Testis (tissue), 3 donors: ENCODE results near the gene GH2. TPM values are rescaled to one million over a fixed set of nuclear protein-coding genes. Genes with fewer than 3 reads are reported as not detected.
A peak's percentile ranks its signal among the peaks of the same experiment; 100 is the strongest.
"Not testable (repeated sequence)": the region's sequence is repeated elsewhere in the genome, so short reads cannot be mapped to it uniquely, and the experiment has no call there.

Experiments
- DNase-seq: peaks from one replicate; pipeline ENCODE4 v3.0.0-alpha.2; 2019
- H3K27ac ChIP-seq, 2 donors: fragments of 200-600 bp; sonication (generic); one replicate each; pipeline ENCODE4 v1.5.1; 2019
- H3K27me3 ChIP-seq: fragments of 200-600 bp; sonication (generic); one replicate; pipeline ENCODE4 v1.5.1; 2019
- H3K36me3 ChIP-seq: fragments of 200-600 bp; sonication (generic); one replicate; pipeline ENCODE4 v1.5.1; 2017; ENCODE audit warnings: low read depth; ENCODE audit errors: missing control alignments
- H3K4me1 ChIP-seq: fragments of 200-600 bp; sonication (generic); one replicate; pipeline ENCODE4 v1.5.1; 2019
- H3K4me3 ChIP-seq, 2 donors: fragments of 200-600 bp; sonication (generic); one replicate each; pipeline ENCODE4 v1.5.1; 2017 to 2019
- H3K9me3 ChIP-seq: fragments of 200-600 bp; sonication (generic); one replicate; pipeline ENCODE4 v1.5.1; 2017
- POLR2A ChIP-seq: fragments of 450-650 bp; IDR thresholded peaks from one replicate; pipeline ENCODE4 v1.6.1; 2017; ENCODE audit warnings: antibody characterized with exemption, mild to moderate bottlenecking, moderate library complexity
- WGBS, 2 donors: methylation state at CpG; one replicate each; pipeline ENCODE4 v1.1.5; 2018; 5-methylcytosine and 5-hydroxymethylcytosine counted together
- intact Hi-C: fragments of 100-400 bp; cut with DNase I; formaldehyde crosslinking; loops from one replicate; pipeline ENCODE4 v1.15.1; 2023; ENCODE audit warnings: low total_unique reads
- polyA plus RNA-seq: library from polyadenylated mRNA; stranded (reverse); fragments of 350-450 nt; fragmentation: Illumina TruSeq; extraction: RNeasy Lipid Tissue Mini Kit (QIAGEN cat#74804); gene quantifications from one replicate; pipeline ENCODE4 v1.2.3, GENCODE V29; 2014; ENCODE audit warnings: low read depth, low replicate concordance; ENCODE audit not compliant: insufficient read depth
- total RNA-seq, 2 donors: library from RNA; depleted of rRNA; stranded (reverse); fragments of >200 nt; gene quantifications; one replicate each; pipeline ENCODE4 v1.2.3, GENCODE V29; 2016
- TF ChIP-seq, protein P1 (sequence below), 3 experiments: fragments of 450-650 bp in 2 of 3; fragments of 200-600 bp in 1 of 3; sonication (generic) in 1 of 3; IDR thresholded peaks; one replicate each; pipeline ENCODE4 v1.5.1; 2016 to 2019; ENCODE audit warnings: antibody characterized with exemption in 3 of 3, mild to moderate bottlenecking in 2 of 3, moderate library complexity in 1 of 3

GH2 gene
- total and polyA plus RNA-seq, 3 donors from 2014 or later = 0.62 TPM; not detected in 2

DNA sequence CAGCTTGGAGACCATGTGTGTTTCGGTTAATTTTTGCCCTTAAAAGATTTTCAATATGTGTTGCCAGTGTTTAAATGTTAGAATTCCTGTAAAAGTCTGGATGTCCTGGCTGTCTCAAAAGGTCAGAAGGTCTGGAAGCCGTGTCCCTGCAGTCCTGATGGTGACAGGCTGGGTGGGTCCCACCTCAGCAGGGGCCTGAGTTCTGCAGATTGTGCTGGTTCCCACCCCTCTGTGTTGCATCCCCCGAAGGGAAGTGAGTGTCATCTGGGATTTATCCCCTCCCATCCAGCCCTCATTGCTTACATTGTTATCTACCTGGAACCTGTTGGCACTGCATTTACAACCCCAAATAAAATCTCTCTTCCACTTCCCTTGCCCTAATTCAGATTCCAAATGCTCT, 12.3 kb upstream of the GH2 start:
- intact Hi-C loops, H3K27me3 ChIP-seq, H3K4me1 ChIP-seq, DNase-seq, H3K27ac ChIP-seq, H3K9me3 ChIP-seq, H3K4me3 ChIP-seq, H3K36me3 ChIP-seq: not testable (repeated sequence)
- 81 to 87% methylated on average over 3 of the region's 3 CpGs for WGBS, 2 donors

DNA sequence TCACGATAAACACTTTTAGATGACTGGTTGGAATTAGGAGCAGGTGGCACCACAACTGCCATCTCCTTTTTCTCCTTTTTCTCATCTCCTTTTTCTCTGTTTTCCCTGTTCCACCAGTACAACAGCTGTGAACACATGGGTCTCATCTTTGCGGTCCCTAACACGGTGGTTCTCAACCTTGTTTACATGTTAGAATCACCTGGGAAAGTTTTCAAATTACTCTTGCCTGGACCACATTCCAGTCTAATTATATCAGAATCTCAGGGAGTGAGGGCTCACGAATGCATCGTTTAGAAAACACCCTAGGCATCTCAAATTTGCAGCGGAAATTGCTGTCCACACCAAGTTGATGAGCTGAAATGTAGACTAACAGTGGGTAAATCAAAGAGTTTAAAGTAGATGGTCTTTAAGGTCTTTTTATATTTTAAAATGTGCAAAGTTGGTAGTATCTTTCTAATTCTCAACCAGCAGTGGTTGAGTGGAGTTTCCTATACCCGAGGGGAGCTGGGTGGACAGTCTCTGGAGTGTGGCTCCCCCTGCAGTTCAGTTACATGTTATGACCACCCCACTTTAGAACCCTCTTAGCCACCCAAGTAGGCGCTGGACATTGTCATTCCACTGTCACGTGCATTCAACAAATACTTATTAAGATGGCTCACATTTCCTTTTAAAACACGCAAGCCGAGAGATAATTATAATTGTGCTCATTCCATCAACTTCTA, 10.7 kb upstream of the GH2 start:
- DNase-seq, intact Hi-C loops, H3K9me3 ChIP-seq, H3K27me3 ChIP-seq, H3K36me3 ChIP-seq, H3K27ac ChIP-seq, H3K4me3 ChIP-seq, H3K4me1 ChIP-seq: not testable (repeated sequence)
- WGBS, 2 donors = 79 to 83% methylated on average over 11 of the region's 11 CpGs

DNA sequence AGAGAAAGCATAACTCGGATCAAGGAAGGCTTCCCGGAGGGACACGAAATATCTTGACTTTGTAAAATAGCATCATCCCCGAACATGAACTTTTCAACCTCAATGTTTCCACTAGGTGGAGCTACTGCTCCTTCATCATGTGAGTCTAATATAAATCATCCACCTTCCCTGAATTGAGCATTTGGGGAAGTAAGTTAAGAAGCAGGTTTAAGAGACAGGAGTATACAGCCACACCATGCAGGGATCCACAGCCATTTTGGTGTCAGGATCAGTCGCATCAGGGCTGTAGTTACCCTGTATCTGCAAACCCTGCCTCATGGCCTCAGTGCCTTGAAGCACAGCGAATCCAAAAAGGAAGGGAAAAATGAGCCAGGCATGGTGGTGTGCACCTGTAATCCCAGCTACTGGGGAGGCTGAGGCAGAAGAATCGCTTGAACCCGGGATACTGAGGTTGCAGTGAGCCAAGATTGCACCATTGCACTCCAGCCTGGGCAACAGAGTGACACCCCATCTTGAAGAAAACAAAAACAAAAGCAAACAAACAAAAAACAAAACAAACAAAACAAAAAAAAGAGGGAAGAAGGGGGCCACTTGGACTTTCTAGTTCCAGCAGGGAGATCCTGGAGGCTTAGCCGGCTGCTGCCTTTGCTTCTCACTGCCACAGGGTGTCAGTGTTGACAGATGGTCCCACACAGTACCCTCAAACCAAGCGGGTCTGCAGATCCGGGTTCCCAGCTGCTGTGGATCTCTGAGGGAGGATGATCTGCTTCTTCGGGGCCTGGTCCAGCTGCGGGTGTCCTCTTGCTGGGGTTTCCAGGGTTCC, 7.5 kb upstream of the GH2 start:
- H3K9me3 ChIP-seq, H3K36me3 ChIP-seq, H3K4me1 ChIP-seq, H3K4me3 ChIP-seq, H3K27ac ChIP-seq, intact Hi-C loops, H3K27me3 ChIP-seq: not testable (repeated sequence)
- 34 to 48% methylated on average over 13 of the region's 13 CpGs for WGBS, 2 donors
- peak; percentile 51 for DNase-seq
- TF ChIP-seq, protein P1, sequence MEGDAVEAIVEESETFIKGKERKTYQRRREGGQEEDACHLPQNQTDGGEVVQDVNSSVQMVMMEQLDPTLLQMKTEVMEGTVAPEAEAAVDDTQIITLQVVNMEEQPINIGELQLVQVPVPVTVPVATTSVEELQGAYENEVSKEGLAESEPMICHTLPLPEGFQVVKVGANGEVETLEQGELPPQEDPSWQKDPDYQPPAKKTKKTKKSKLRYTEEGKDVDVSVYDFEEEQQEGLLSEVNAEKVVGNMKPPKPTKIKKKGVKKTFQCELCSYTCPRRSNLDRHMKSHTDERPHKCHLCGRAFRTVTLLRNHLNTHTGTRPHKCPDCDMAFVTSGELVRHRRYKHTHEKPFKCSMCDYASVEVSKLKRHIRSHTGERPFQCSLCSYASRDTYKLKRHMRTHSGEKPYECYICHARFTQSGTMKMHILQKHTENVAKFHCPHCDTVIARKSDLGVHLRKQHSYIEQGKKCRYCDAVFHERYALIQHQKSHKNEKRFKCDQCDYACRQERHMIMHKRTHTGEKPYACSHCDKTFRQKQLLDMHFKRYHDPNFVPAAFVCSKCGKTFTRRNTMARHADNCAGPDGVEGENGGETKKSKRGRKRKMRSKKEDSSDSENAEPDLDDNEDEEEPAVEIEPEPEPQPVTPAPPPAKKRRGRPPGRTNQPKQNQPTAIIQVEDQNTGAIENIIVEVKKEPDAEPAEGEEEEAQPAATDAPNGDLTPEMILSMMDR (IDR thresholded peaks at IDR 0.05) = peak in 2 of 3 experiments; percentile 38 to 48

DNA sequence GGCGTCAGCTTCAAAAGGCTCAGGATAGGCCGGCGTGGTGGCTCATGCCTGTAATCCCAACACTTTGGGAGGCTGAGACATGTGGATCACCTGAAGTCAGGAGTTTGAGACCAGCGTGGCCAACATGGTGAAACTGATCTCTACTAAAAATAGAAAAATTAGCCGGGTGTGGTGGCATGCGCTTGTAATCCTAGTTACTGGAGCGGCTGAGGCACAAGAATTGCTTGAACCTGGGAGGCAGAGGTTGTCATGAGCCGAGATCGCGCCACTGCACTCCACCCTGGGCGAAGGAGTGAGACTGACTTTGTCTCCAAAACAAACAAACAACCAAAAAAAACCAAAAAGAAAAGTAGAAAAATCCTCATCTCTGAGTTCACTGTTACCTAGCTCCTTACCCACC, 3.4 kb upstream of the GH2 start:
- H3K9me3 ChIP-seq, DNase-seq, H3K27me3 ChIP-seq, H3K36me3 ChIP-seq, intact Hi-C loops, H3K4me3 ChIP-seq, H3K27ac ChIP-seq, H3K4me1 ChIP-seq: not testable (repeated sequence)
- WGBS, 2 donors = 90 to 91% methylated on average over 11 of the region's 11 CpGs

DNA sequence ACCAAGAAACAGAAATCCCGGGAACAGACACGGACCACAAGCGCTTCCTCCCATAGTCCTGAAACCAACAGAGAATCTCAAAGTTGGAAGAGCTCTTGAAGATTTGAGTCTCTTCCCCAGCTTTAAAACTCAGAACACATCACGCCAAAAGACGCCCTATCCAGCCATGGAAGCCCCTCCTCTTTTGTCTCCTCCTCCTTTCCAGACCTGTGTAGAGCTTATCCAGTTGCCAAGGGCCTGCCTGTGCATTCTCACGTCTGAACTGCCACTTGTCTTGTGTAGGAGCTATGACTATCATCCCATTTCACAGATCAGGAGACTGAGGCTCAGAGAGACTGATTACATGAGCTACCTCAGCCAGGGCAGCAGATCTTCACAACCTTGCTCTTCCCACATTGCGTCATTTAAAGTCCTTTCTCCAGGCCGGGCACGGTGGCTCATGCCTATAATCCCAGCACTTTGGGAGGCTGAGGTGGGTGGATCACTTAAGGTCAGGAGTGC, 932 bp upstream of the GH2 start:
- H3K4me3 ChIP-seq, H3K27ac ChIP-seq, H3K9me3 ChIP-seq, intact Hi-C loops, DNase-seq, H3K36me3 ChIP-seq, H3K4me1 ChIP-seq, H3K27me3 ChIP-seq: not testable (repeated sequence)
- 64 to 77% methylated on average over 9 of the region's 9 CpGs for WGBS, 2 donors

DNA sequence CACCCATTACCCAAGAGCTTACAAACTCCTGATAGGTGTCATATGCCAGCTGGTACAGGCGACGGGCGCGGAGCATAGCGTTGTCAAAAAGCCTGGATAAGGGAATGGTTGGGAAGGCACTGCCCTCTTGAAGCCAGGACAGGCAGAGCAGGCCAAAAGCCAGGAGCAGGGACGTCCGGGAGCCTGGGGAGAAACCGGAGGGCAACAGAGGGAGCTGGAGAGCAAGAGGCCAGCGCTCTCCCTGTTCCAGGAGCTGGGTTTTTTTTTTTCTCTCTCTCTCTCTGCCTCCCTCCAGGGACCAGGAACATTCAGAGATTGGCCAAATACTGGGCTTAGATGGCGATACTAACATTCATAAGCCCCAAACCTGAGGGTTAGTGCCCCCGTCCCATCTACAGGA, 407 bp downstream of the GH2 start:
- H3K27me3 ChIP-seq, H3K9me3 ChIP-seq, H3K4me3 ChIP-seq, H3K27ac ChIP-seq, intact Hi-C loops, H3K4me1 ChIP-seq, H3K36me3 ChIP-seq, DNase-seq: not testable (repeated sequence)
- 54 to 67% methylated on average over 11 of the region's 11 CpGs for WGBS, 2 donors

DNA sequence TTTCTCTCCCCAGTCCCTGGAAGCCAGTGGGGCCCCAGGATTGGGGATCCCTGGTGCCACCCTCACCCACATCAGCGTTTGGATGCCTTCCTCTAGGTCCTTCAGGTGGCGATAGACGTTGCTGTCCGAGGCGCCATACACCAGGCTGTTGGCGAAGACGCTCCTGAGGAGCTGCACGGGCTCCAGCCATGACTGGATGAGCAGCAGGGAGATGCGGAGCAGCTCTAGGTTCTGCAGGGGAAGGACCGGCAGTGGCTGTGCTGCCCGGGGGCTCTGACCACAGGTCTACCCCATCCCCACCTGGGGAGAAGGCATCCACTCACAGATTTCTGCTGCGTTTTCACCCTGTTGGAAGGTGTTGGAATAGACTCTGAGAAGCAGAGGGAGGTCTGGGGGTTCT, 1.0 kb downstream of the GH2 start:
- no peak overlapping the region for H3K27ac ChIP-seq
- H3K4me1 ChIP-seq = no peaks in the 10 kb centered on the region
- H3K4me3 ChIP-seq = no peak overlapping the region
- intact Hi-C loops = no loop called here
- no peaks in the 10 kb centered on the region for H3K9me3 ChIP-seq
- no peaks in the 10 kb centered on the region for H3K36me3 ChIP-seq
- 74 to 85% methylated on average over 8 to 12 of the region's 12 CpGs for WGBS, 2 donors
- TF ChIP-seq POLR2A = no peak
- TF ChIP-seq, protein P1 (IDR thresholded peaks at IDR 0.05) = no peak
- no peaks in the 10 kb centered on the region for H3K27me3 ChIP-seq
- no peak for DNase-seq

DNA sequence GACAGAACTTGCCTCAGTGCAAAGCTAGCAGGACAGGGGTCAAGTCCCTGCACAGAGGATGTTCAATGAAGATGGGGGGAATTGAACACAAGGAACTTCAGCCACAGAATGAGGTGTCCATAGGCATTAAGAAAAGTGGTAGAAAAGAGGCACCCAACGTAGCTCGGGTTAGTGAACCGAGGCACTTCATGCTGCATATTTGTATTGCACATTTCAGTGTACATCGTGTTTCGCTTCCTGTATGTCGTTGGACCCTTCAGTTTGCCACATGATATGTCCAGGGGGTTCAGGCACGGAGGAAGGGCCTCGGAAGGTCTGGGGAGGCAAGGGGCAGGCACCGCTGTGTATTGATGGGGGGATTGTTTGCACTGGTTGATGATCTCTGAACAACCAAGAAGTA, 3.3 kb downstream of the GH2 start:
- H3K36me3 ChIP-seq, H3K27me3 ChIP-seq, H3K27ac ChIP-seq, H3K9me3 ChIP-seq, intact Hi-C loops, H3K4me1 ChIP-seq, DNase-seq, H3K4me3 ChIP-seq: not testable (repeated sequence)
- WGBS, 2 donors = 92 to 94% methylated on average over 8 to 9 of the region's 9 CpGs

DNA sequence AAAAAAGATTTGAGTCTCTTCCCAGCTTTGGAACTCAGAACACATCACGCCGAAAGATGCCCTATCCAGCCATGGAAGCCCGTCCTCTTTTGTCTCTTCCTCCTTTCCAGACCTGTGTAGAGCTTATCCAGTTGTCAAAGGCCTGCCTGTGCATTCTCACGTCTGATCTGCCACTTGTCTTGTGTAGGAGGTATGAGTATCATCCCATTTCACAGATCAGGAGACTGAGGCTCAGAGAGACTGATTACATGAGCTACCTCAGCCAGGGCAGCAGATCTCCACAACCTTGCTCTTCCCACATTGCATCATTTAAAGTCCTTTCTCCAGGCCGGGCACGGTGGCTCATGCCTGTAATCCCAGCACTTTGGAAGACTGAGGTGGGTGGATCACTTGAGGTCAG, 7.1 kb downstream of the GH2 start:
- H3K9me3 ChIP-seq, H3K27ac ChIP-seq, H3K4me3 ChIP-seq, DNase-seq, intact Hi-C loops, H3K36me3 ChIP-seq, H3K4me1 ChIP-seq, H3K27me3 ChIP-seq: not testable (repeated sequence)
- 68 to 77% methylated on average over 6 of the region's 6 CpGs for WGBS, 2 donors

DNA sequence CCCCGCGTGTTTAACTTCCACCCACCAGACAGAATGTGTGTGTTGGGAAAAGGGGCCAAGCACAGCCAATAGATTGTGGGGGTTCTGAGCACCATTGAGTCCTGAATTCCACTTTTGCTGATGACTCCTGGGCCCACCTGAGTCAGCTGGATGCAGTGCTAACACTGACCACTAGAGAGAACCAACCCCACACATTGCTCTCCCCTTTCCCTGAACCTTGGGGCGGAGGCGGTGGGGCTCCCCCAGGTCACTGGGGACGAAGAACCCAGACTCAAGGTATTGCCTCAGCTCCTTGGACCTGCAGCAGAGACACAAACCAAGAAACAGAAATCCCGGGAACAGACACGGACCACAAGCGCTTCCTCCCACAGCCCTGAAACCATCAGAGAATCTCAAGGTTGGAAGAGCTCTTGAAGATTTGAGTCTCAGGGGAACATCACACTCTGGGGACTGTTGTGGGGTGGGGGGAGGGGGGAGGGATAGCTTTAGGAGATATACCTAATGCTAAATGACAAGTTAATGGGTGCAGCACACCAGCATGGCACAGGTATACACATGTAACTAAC, 7.6 kb downstream of the GH2 start:
- WGBS, 2 donors = 77 to 86% methylated on average over 5 to 6 of the region's 8 CpGs
- H3K27ac ChIP-seq, DNase-seq, H3K4me3 ChIP-seq, intact Hi-C loops, H3K36me3 ChIP-seq, H3K27me3 ChIP-seq, H3K9me3 ChIP-seq, H3K4me1 ChIP-seq: not testable (repeated sequence)
